Keratinocyte (primary cell): Measurements from ENCODE around the gene BTN2A1. TPM values are rescaled to one million over a fixed set of nuclear protein-coding genes. Genes with fewer than 3 reads are reported as not detected.

ENCODE experiments used
- DNase-seq: peaks from one replicate; pipeline ENCODE4 v3.0.0-alpha.2; 2011; ENCODE audit warnings: low read depth, missing footprints, low spot score
- FAIRE-seq: peaks from 2 replicates; lab custom pipeline; 2011; peaks lifted over from hg19 to GRCh38; lab: Jason Lieb, UNC
- H2AFZ ChIP-seq: 2 replicates; pipeline ENCODE4 v1.6.0; 2012; ENCODE audit warnings: low read length, control low read depth, inconsistent platforms; ENCODE audit not compliant: control insufficient read depth
- H3K27ac ChIP-seq: 2 replicates; pipeline ENCODE4 v1.5.1; 2011; ENCODE audit warnings: low read length; ENCODE audit not compliant: control insufficient read depth, insufficient read depth
- H3K27me3 ChIP-seq: 3 replicates; pipeline ENCODE4 v1.6.0; 2011; ENCODE audit warnings: low read length; ENCODE audit not compliant: control insufficient read depth, insufficient read depth; ENCODE audit errors: extremely low read depth
- H3K36me3 ChIP-seq, 2 experiments: 2 replicates in 1 of 2; 3 replicates in 1 of 2; pipeline ENCODE4 v1.5.1; 2011; ENCODE audit warnings: low read length in 2 of 2, mild to moderate bottlenecking in 1 of 2; ENCODE audit not compliant: control insufficient read depth in 2 of 2, insufficient read depth in 2 of 2; ENCODE audit errors: extremely low read depth in 1 of 2
- H3K4me1 ChIP-seq: 3 replicates; pipeline ENCODE4 v1.5.1; 2011; ENCODE audit warnings: low read length; ENCODE audit not compliant: control insufficient read depth, insufficient read depth; ENCODE audit errors: extremely low read depth
- H3K4me2 ChIP-seq: 3 replicates; pipeline ENCODE4 v1.6.0; 2011; ENCODE audit warnings: low read depth, low read length; ENCODE audit not compliant: control insufficient read depth, insufficient read depth; ENCODE audit errors: extremely low read depth
- H3K4me3 ChIP-seq, 3 experiments: fragments of 200-600 bp in 1 of 3; sonication (generic) in 1 of 3; 2 replicates in 2 of 3; 3 replicates in 1 of 3; pipeline ENCODE4 v1.5.1; 2011 to 2016; ENCODE audit warnings: low read length in 3 of 3, mild to moderate bottlenecking in 3 of 3, control low read depth in 2 of 3, inconsistent platforms in 1 of 3, low read depth in 1 of 3, mixed read lengths in 1 of 3, mixed run types in 1 of 3, moderate library complexity in 1 of 3; ENCODE audit not compliant: control insufficient read depth in 2 of 3, insufficient read depth in 2 of 3; ENCODE audit errors: extremely low read depth in 1 of 3
- H3K79me2 ChIP-seq: 2 replicates; pipeline ENCODE4 v1.6.0; 2012; ENCODE audit warnings: low read length; ENCODE audit not compliant: control insufficient read depth, insufficient read depth
- H3K9ac ChIP-seq: 3 replicates; pipeline ENCODE4 v1.6.0; 2011; ENCODE audit warnings: low read length; ENCODE audit not compliant: control insufficient read depth, insufficient read depth; ENCODE audit errors: extremely low read depth
- H3K9me1 ChIP-seq: 3 replicates; pipeline ENCODE4 v1.6.0; 2011; ENCODE audit warnings: low read length; ENCODE audit not compliant: control insufficient read depth, insufficient read depth; ENCODE audit errors: extremely low read depth
- H3K9me3 ChIP-seq: 2 replicates; pipeline ENCODE4 v1.5.1; 2012; ENCODE audit warnings: low read depth, low read length; ENCODE audit not compliant: control insufficient read depth
- H4K20me1 ChIP-seq: 3 replicates; pipeline ENCODE4 v1.6.0; 2011; ENCODE audit warnings: low read length; ENCODE audit not compliant: control insufficient read depth, insufficient read depth; ENCODE audit errors: extremely low read depth
- EZH2 ChIP-seq: IDR thresholded peaks from one replicate; pipeline ENCODE4 v1.6.1; 2012; ENCODE audit warnings: inconsistent platforms, mild to moderate bottlenecking, low read length, moderate library complexity
- dilution Hi-C: fragments of 300-500 bp; cut with MboI; formaldehyde crosslinking; loops from one replicate; pipeline ENCODE4 v1.7.0; 2020; ENCODE audit warnings: low sequenced_read_pairs; ENCODE audit not compliant: extremely low pct_ligation_motif_present
- polyA plus RNA-seq, 5 experiments: library from polyadenylated mRNA; depleted of rRNA in 3 of 5; stranded (reverse) in 3 of 5; stranded (forward) in 1 of 5; unstranded in 1 of 5; fragments of >200 nt; gene quantifications; 1 replicate in 1 of 5; 2 replicates in 3 of 5; 3 replicates in 1 of 5; pipeline versions ENCODE4 v1.2.1 to v1.2.3, GENCODE V29; 2011 to 2012; ENCODE audit warnings: missing spikeins in 2 of 5, low read depth in 1 of 5, low replicate concordance in 1 of 5
- TF ChIP-seq, protein P1 (sequence below), 3 experiments: IDR thresholded peaks in 1 of 3; conservative IDR thresholded peaks in 1 of 3; optimal IDR thresholded peaks in 1 of 3; 2 replicates in 2 of 3; 3 replicates in 1 of 3; pipeline versions ENCODE3 to v1.5.1; 2011; ENCODE audit warnings: low read length in 3 of 3, mild to moderate bottlenecking in 3 of 3, moderate library complexity in 2 of 3, control low read depth in 1 of 3, inconsistent platforms in 1 of 3; ENCODE audit not compliant: insufficient read depth in 2 of 3; ENCODE audit errors: extremely low read depth in 1 of 3

Gene BTN2A1
- polyA plus RNA-seq, 1 donor (not counting 4 experiments of a cell fraction or from before 2014, with no cell fraction given), result 13.9 TPM

DNA sequence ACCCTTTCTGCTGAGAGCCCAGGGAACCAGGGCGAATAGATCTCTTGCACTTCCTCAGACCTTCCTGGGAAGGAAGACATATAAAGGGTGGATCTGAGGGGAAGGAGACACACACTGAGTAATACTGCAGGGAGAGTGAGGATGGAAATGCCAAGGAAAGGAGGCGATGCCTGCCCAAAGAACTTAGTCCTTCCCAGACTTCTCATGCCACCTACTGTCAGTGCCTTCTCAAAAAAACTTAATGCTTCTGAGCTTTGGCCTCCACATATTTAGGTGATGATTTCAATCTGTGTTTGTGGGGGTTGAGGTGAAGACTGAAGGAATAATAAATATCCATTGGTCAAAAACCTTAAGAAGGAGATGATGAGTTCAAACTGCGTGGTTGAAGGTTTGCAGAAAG, 46.0 kb upstream of the BTN2A1 start:
- H3K4me1 ChIP-seq, result no peaks in the 10 kb centered on the region
- dilution Hi-C loops, result no loop called here
- no peaks in the 10 kb centered on the region for H4K20me1 ChIP-seq
- FAIRE-seq (no peak), DNase-seq (no peak)
- no peak overlapping the region for H2AFZ ChIP-seq
- H3K36me3 ChIP-seq, result no peaks in the 10 kb centered on the region
- no peak overlapping the region for H3K4me2 ChIP-seq
- TF ChIP-seq EZH2, result no peak
- TF ChIP-seq, protein P1, sequence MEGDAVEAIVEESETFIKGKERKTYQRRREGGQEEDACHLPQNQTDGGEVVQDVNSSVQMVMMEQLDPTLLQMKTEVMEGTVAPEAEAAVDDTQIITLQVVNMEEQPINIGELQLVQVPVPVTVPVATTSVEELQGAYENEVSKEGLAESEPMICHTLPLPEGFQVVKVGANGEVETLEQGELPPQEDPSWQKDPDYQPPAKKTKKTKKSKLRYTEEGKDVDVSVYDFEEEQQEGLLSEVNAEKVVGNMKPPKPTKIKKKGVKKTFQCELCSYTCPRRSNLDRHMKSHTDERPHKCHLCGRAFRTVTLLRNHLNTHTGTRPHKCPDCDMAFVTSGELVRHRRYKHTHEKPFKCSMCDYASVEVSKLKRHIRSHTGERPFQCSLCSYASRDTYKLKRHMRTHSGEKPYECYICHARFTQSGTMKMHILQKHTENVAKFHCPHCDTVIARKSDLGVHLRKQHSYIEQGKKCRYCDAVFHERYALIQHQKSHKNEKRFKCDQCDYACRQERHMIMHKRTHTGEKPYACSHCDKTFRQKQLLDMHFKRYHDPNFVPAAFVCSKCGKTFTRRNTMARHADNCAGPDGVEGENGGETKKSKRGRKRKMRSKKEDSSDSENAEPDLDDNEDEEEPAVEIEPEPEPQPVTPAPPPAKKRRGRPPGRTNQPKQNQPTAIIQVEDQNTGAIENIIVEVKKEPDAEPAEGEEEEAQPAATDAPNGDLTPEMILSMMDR (optimal IDR thresholded peaks at IDR 0.05 in 1 of 3, IDR thresholded peaks at IDR 0.05 in 1 of 3, conservative IDR thresholded peaks at IDR 0.05 in 1 of 3; ENCODE audit: extremely low read depth in 1 of 3, insufficient read depth in 2 of 3, low read length in 3 of 3), result no peak
- H3K4me3 ChIP-seq, result no peak overlapping the region
- no peak overlapping the region for H3K27ac ChIP-seq
- no peaks in the 10 kb centered on the region for H3K9me1 ChIP-seq
- H3K9me3 ChIP-seq, result no peaks in the 10 kb centered on the region
- no peak overlapping the region for H3K9ac ChIP-seq
- H3K79me2 ChIP-seq, result no peaks in the 10 kb centered on the region
- H3K27me3 ChIP-seq, result no peaks in the 10 kb centered on the region

DNA sequence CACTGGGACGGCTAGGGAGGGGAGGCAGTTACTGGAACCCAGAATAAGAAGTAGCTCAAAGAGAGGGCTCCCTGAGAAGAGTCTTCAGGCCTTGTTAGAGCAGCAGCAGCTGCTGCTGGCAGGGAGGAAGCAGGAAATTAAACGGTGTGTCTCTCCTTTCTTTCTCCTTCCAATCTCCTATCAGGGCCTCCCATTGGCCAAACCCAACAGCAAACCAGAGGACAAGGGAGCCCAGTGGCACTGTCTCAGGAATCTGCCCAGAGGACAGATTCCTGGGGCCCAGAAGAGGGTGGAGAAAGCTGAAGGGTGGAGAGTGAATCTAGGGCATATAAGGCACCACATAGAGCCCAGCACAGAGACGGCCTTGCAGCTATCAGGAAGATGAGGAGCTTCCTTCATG, 45.5 kb upstream of the BTN2A1 start:
- no peak overlapping the region for H3K4me3 ChIP-seq
- H3K79me2 ChIP-seq, result no peaks in the 10 kb centered on the region
- H3K4me1 ChIP-seq, result no peaks in the 10 kb centered on the region
- no peak overlapping the region for H3K27ac ChIP-seq
- no peaks in the 10 kb centered on the region for H3K9me1 ChIP-seq
- H2AFZ ChIP-seq, result no peak overlapping the region
- H3K9ac ChIP-seq, result no peak overlapping the region
- no peaks in the 10 kb centered on the region for H3K9me3 ChIP-seq
- dilution Hi-C loops, result no loop called here
- no peaks in the 10 kb centered on the region for H3K36me3 ChIP-seq
- H4K20me1 ChIP-seq, result no peaks in the 10 kb centered on the region
- H3K27me3 ChIP-seq, result no peaks in the 10 kb centered on the region
- H3K4me2 ChIP-seq, result no peak overlapping the region
- no peak for FAIRE-seq
- no peak for TF ChIP-seq EZH2
- TF ChIP-seq, protein P1 (optimal IDR thresholded peaks at IDR 0.05 in 1 of 3, IDR thresholded peaks at IDR 0.05 in 1 of 3, conservative IDR thresholded peaks at IDR 0.05 in 1 of 3; ENCODE audit: extremely low read depth in 1 of 3, insufficient read depth in 2 of 3, low read length in 3 of 3), result no peak
- no peak for DNase-seq
